A673 (cell line): ENCODE data around the gene ELL2.

Experiments
- EZH2 ChIP-seq: fragments of 200-600 bp; sonication (generic); IDR thresholded peaks from 2 replicates; pipeline ENCODE4 v1.6.1; 2017; ENCODE audit warnings: borderline replicate concordance, low read depth, mild to moderate bottlenecking, mixed read lengths, antibody characterized with exemption, low read length; ENCODE audit not compliant: poor library complexity, severe bottlenecking
- TF ChIP-seq, protein P1 (sequence below): fragments of 300-800, 200-600 bp; sonication (generic); conservative IDR thresholded peaks from 2 replicates; pipeline ENCODE4 v1.5.1; 2017; ENCODE audit warnings: low read depth, mild to moderate bottlenecking, antibody characterized with exemption, low read length, moderate library complexity, mixed read lengths

DNA sequence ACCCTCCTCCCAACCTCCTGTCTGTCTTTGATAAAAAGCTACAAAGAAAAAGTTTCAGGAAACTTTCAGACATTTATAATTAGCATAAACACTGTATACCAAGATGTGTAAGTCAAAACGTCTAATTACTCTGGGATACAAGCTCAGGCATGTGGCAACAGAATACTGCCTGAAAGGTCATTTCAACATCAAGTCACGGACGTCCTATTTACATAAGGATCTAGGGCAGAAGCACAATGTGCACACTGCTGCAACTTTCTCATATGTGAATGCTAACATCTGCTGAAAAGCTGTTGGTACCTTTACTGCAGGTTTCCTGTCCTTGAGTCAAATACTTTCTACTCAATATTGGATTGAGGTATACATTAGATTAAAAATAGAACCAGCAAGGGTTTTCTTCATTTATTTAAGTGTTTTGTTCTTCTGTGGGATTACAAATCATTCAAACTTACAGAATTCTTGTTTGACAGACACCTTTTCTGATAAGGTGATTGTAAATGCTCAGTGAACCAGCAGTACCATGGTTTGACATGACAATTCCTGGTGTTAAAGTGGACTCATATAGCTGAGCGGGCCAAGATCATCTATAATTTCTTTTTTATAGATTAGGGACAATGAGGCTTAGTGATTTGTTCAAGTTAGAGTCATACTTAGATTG is 36.8 kb downstream of the ELL2 start:
- TF ChIP-seq, protein P1, sequence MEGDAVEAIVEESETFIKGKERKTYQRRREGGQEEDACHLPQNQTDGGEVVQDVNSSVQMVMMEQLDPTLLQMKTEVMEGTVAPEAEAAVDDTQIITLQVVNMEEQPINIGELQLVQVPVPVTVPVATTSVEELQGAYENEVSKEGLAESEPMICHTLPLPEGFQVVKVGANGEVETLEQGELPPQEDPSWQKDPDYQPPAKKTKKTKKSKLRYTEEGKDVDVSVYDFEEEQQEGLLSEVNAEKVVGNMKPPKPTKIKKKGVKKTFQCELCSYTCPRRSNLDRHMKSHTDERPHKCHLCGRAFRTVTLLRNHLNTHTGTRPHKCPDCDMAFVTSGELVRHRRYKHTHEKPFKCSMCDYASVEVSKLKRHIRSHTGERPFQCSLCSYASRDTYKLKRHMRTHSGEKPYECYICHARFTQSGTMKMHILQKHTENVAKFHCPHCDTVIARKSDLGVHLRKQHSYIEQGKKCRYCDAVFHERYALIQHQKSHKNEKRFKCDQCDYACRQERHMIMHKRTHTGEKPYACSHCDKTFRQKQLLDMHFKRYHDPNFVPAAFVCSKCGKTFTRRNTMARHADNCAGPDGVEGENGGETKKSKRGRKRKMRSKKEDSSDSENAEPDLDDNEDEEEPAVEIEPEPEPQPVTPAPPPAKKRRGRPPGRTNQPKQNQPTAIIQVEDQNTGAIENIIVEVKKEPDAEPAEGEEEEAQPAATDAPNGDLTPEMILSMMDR, result no peak
- no peak for TF ChIP-seq EZH2
